A549 (cell line): ENCODE data around the gene FBXO34.

Source experiments
- MYC ChIP-seq: IDR thresholded peaks from 2 replicates; pipeline ENCODE4 v1.6.1; 2012; ENCODE audit warnings: mild to moderate bottlenecking, inconsistent platforms, low read length, improper control_type of control experiment, borderline replicate concordance
- POLR2A ChIP-seq: IDR thresholded peaks from 2 replicates; pipeline ENCODE4 v1.6.1; 2012; ENCODE audit warnings: mild to moderate bottlenecking, low read length
- ZC3H11A ChIP-seq: fragments of 450-650 bp; IDR thresholded peaks from 2 replicates; pipeline ENCODE4 v1.6.1; 2014; ENCODE audit warnings: antibody characterized with exemption, mild to moderate bottlenecking
- ZNF302 ChIP-seq: fragments of 250-450 bp; sonication (Bioruptor Pico); IDR thresholded peaks from 2 replicates; pipeline ENCODE4 v1.9.0; 2021; ENCODE audit warnings: inconsistent platforms, mild to moderate bottlenecking, moderate library complexity

GRCh38 chr14:55366271-55366670 lies 95.0 kb downstream of the FBXO34 start:
- TF ChIP-seq MYC: no peak
- TF ChIP-seq ZC3H11A: no peak
- no peak for TF ChIP-seq ZNF302 (CRISPR knock-in tag)
- no peak for TF ChIP-seq POLR2A
